H1 (cell line): ENCODE results near the gene CEP104. TPM values are rescaled to one million over a fixed set of nuclear protein-coding genes. Genes with fewer than 3 reads are reported as not detected.

Experiments
- CTCF ChIA-PET: fragments of 300-600 bp; sonication (Branson Sonifier 250); formaldehyde crosslinking; loops from one replicate; lab custom pipeline; 2021; ENCODE audit not compliant: partially characterized antibody; lab: Charles Lee
- POLR2A ChIA-PET: fragments of 300-600 bp; sonication (Branson Sonifier 250); formaldehyde crosslinking; loops from one replicate; lab custom pipeline; 2021; ENCODE audit warnings: inconsistent platforms; ENCODE audit not compliant: partially characterized antibody; lab: Charles Lee
- DNase-seq, 2 experiments: peaks; one replicate each; pipeline versions ENCODE4 v3.0.0 to v3.0.0-alpha.2; 2010 to 2022; ENCODE audit warnings: low spot score in 2 of 2, low read depth in 1 of 2, mixed read lengths in 1 of 2
- FAIRE-seq: peaks from 2 replicates; lab custom pipeline; 2011; peaks lifted over from hg19 to GRCh38; lab: Jason Lieb, UNC
- H2AFZ ChIP-seq: 2 replicates; pipeline ENCODE4 v1.8.1; 2012; ENCODE audit warnings: low read length, inconsistent platforms
- H2AK5ac ChIP-seq: 2 replicates; pipeline ENCODE4 v1.6.1; 2013; ENCODE audit warnings: low read depth, low read length
- H2BK120ac ChIP-seq: replicated peaks from 2 replicates; pipeline ENCODE3; 2013; ENCODE audit warnings: low read depth, low read length, inconsistent platforms
- H2BK12ac ChIP-seq: 2 replicates; pipeline ENCODE4 v1.6.1; 2013; ENCODE audit warnings: low read depth, low read length
- H2BK15ac ChIP-seq: 2 replicates; pipeline ENCODE4 v1.6.1; 2013; ENCODE audit warnings: low read length
- H2BK20ac ChIP-seq: 2 replicates; pipeline ENCODE4 v1.6.1; 2013; ENCODE audit warnings: low read length
- H2BK5ac ChIP-seq: 2 replicates; pipeline ENCODE4 v1.6.1; 2013; ENCODE audit warnings: low read depth, low read length
- H3K14ac ChIP-seq: 2 replicates; pipeline ENCODE4 v1.6.1; 2013; ENCODE audit warnings: inconsistent platforms; ENCODE audit not compliant: insufficient read length
- H3K18ac ChIP-seq: 2 replicates; pipeline ENCODE4 v1.6.1; 2013; ENCODE audit warnings: low read length; ENCODE audit errors: extremely low read depth
- H3K23ac ChIP-seq: 2 replicates; pipeline ENCODE4 v1.6.1; 2013; ENCODE audit warnings: inconsistent platforms; ENCODE audit not compliant: insufficient read length
- H3K23me2 ChIP-seq: 2 replicates; pipeline ENCODE4 v1.6.1; 2013; ENCODE audit warnings: low read depth, low read length
- H3K27ac ChIP-seq: 2 replicates; pipeline ENCODE4 v1.6.1; 2011; ENCODE audit warnings: low read depth, low read length, inconsistent platforms
- H3K27me3 ChIP-seq, 4 experiments: replicated peaks in 1 of 4; 1 replicate in 1 of 4; 2 replicates in 3 of 4; pipeline versions ENCODE4 v1.6.1 to v1.8.1; 2011 to 2013; ENCODE audit warnings: low read length in 3 of 4, mild to moderate bottlenecking in 3 of 4, inconsistent platforms in 2 of 4, mixed read lengths in 2 of 4, moderate library complexity in 1 of 4; ENCODE audit not compliant: control insufficient read depth in 3 of 4, insufficient read depth in 3 of 4; ENCODE audit errors: extremely low read depth in 1 of 4
- H3K36me3 ChIP-seq, 4 experiments: 2 replicates each; pipeline versions ENCODE4 v1.6.1 to v1.8.1; 2011 to 2013; ENCODE audit warnings: mild to moderate bottlenecking in 4 of 4, low read length in 3 of 4, moderate library complexity in 2 of 4, control low read depth in 1 of 4, inconsistent platforms in 1 of 4; ENCODE audit not compliant: insufficient read depth in 4 of 4, control insufficient read depth in 2 of 4
- H3K4ac ChIP-seq: replicated peaks from 2 replicates; pipeline ENCODE3; 2013; ENCODE audit warnings: low read length, low read depth, mixed read lengths, inconsistent platforms; ENCODE audit not compliant: insufficient read length
- H3K4me1 ChIP-seq, 4 experiments: replicated peaks in 1 of 4; 1 replicate in 1 of 4; 2 replicates in 3 of 4; pipeline versions ENCODE4 v1.6.1 to v1.8.1; 2011 to 2013; ENCODE audit warnings: low read length in 3 of 4, inconsistent platforms in 2 of 4, mixed read lengths in 1 of 4; ENCODE audit not compliant: insufficient read depth in 4 of 4, control insufficient read depth in 3 of 4
- H3K4me2 ChIP-seq, 2 experiments: 2 replicates each; pipeline versions ENCODE4 v1.6.1 to v1.8.1; 2011 to 2013; ENCODE audit warnings: low read depth in 2 of 2, low read length in 2 of 2, control low read depth in 1 of 2, inconsistent platforms in 1 of 2, mild to moderate bottlenecking in 1 of 2; ENCODE audit not compliant: insufficient read depth in 1 of 2
- H3K4me3 ChIP-seq, 4 experiments: fragments of 200-600, 300-600 bp in 1 of 4; sonication (generic), shearing (Covaris generic), sonication (Bioruptor Twin) in 1 of 4; 2 replicates each; pipeline versions ENCODE4 v1.5.1 to v1.8.1; 2011 to 2016; ENCODE audit warnings: low read length in 4 of 4, low read depth in 3 of 4, control low read depth in 2 of 4, inconsistent platforms in 2 of 4, mild to moderate bottlenecking in 2 of 4, mixed read lengths in 1 of 4, moderate library complexity in 1 of 4; ENCODE audit not compliant: insufficient read depth in 2 of 4; ENCODE audit errors: extremely low read depth in 1 of 4
- H3K56ac ChIP-seq: replicated peaks from 2 replicates; pipeline ENCODE3; 2013; ENCODE audit warnings: low read depth, mild to moderate bottlenecking, mixed read lengths, low read length, inconsistent platforms; ENCODE audit not compliant: insufficient read length
- H3K79me1 ChIP-seq: 2 replicates; pipeline ENCODE4 v1.6.1; 2013; ENCODE audit warnings: low read depth, low read length, control low read depth
- H3K79me2 ChIP-seq, 2 experiments: 2 replicates each; pipeline versions ENCODE4 v1.6.1 to v1.8.1; 2012 to 2013; ENCODE audit warnings: low read length in 2 of 2, mild to moderate bottlenecking in 2 of 2, inconsistent platforms in 1 of 2; ENCODE audit not compliant: insufficient read depth in 2 of 2, control insufficient read depth in 1 of 2
- H3K9ac ChIP-seq, 4 experiments: replicated peaks in 1 of 4; 1 replicate in 1 of 4; 2 replicates in 3 of 4; pipeline versions ENCODE4 v1.6.1 to v1.8.1; 2011 to 2013; ENCODE audit warnings: low read depth in 3 of 4, low read length in 3 of 4, control low read depth in 2 of 4, mild to moderate bottlenecking in 2 of 4, moderate library complexity in 2 of 4, inconsistent platforms in 1 of 4; ENCODE audit errors: extremely low read depth in 1 of 4
- H3K9me3 ChIP-seq, 2 experiments: 2 replicates each; pipeline versions ENCODE4 v1.6.1 to v1.8.1; 2012 to 2013; ENCODE audit warnings: mild to moderate bottlenecking in 2 of 2, moderate library complexity in 2 of 2, control low read depth in 1 of 2, inconsistent platforms in 1 of 2, low read depth in 1 of 2, low read length in 1 of 2, mixed read lengths in 1 of 2; ENCODE audit not compliant: insufficient read depth in 2 of 2
- H4K20me1 ChIP-seq, 2 experiments: replicated peaks in 1 of 2; 2 replicates each; pipeline versions ENCODE3 to v1.8.1; 2011 to 2013; ENCODE audit warnings: inconsistent platforms in 2 of 2, low read length in 2 of 2, mild to moderate bottlenecking in 1 of 2; ENCODE audit not compliant: insufficient read depth in 2 of 2, control insufficient read depth in 1 of 2
- H4K5ac ChIP-seq: 2 replicates; pipeline ENCODE4 v1.6.1; 2013; ENCODE audit warnings: low read length, low read depth, mixed read lengths, inconsistent platforms; ENCODE audit not compliant: insufficient read length
- H4K8ac ChIP-seq: 2 replicates; pipeline ENCODE4 v1.8.0; 2013; ENCODE audit warnings: mild to moderate bottlenecking, moderate library complexity, low read length, inconsistent platforms; ENCODE audit not compliant: insufficient read depth; ENCODE audit errors: extremely low read depth
- H4K91ac ChIP-seq: replicated peaks from 2 replicates; pipeline ENCODE3; 2013; ENCODE audit warnings: low read length, mixed read lengths, inconsistent platforms; ENCODE audit not compliant: insufficient read length
- FOSL1 ChIP-seq: IDR thresholded peaks from 2 replicates; pipeline ENCODE4 v1.6.1; 2011; ENCODE audit warnings: mild to moderate bottlenecking, low read depth, low read length, moderate library complexity; ENCODE audit not compliant: insufficient read depth
- WGBS, 2 experiments: shearing (Covaris generic) in 1 of 2; methylation state at CpG; one replicate each; pipeline versions ENCODE4 v1.1.6 to v1.1.7; 2013 to 2015; ENCODE audit warnings: low lambda C conversion rate in 2 of 2, mixed read lengths in 2 of 2, inconsistent platforms in 1 of 2, low coverage in 1 of 2, missing lambda C conversion rate in 1 of 2; ENCODE audit not compliant: insufficient replicate concordance in 2 of 2, insufficient coverage in 1 of 2, insufficient read length in 1 of 2; ENCODE audit errors: extremely low coverage in 1 of 2, missing lambda C conversion rate in 1 of 2; 5-methylcytosine and 5-hydroxymethylcytosine counted together
- polyA plus RNA-seq, 7 experiments: library from polyadenylated mRNA; depleted of rRNA in 3 of 7; stranded (reverse) in 5 of 7; unstranded in 2 of 7; fragments of >200 nt in 5 of 7; fragments of 200-250 nt in 2 of 7; gene quantifications; 1 replicate in 5 of 7; 2 replicates in 1 of 7; 4 replicates in 1 of 7; pipeline versions ENCODE4 v1.2.1 to v1.2.3, GENCODE V29; 2011 to 2013; ENCODE audit warnings: missing spikeins in 2 of 7, mixed read lengths in 2 of 7
- total RNA-seq: library from RNA; stranded (reverse); fragmentation: NEBNext Ultra II Directional; extraction: Animal tissue kit (Norgen Biotek cat#: 25700); gene quantifications from 2 replicates; pipeline ENCODE4 v1.2.1, GENCODE V29; 2021

Gene CEP104
- total and polyA plus RNA-seq, 2 of the 8 experiments (the other 6 are each of a cell fraction or from before 2014, with no cell fraction given): 8.0 to 43.9 TPM

GRCh38 chr1:3816331-3817137, 40.5 kb downstream of the CEP104 start:
- no peak overlapping the region for H2BK5ac ChIP-seq
- H3K23me2 ChIP-seq: no peaks in the 10 kb centered on the region
- no peak overlapping the region for H2BK15ac ChIP-seq
- peaks cover 0 to 3% (median 0%) of the 10 kb centered on the region in 4 experiments; a peak in 1 of 8 replicates for H3K36me3 ChIP-seq
- H2BK120ac ChIP-seq: no peak overlapping the region
- FAIRE-seq: no peak
- H2AK5ac ChIP-seq: no peak overlapping the region
- no peak overlapping the region for H3K4me2 ChIP-seq
- no peak overlapping the region for H3K56ac ChIP-seq
- DNase-seq: no peak
- no peaks in the 10 kb centered on the region for H3K27me3 ChIP-seq
- 91% methylated on average over 38 of the region's 38 CpGs; no CpG with 5 or more reads in 1 of the 2 experiments for WGBS, 2 experiments
- H3K4ac ChIP-seq: no peak overlapping the region
- no peak overlapping the region for H3K18ac ChIP-seq
- H3K4me3 ChIP-seq: no peak overlapping the region
- no peaks in the 10 kb centered on the region; a peak in 1 of 7 replicates for H3K4me1 ChIP-seq
- no peak overlapping the region for H2BK12ac ChIP-seq
- no peak overlapping the region for H4K91ac ChIP-seq
- no peak overlapping the region for H3K14ac ChIP-seq
- H3K79me2 ChIP-seq: no peaks in the 10 kb centered on the region
- ChIA-PET POLR2A (interaction anchor here (0.9 to 1.6 kb wide), 2 partner anchors 22 to 23 kb away, joined by 3 to 4 read pairs; no protein-coding TSS in a partner anchor), CTCF (interaction anchor here (0.6 to 2.7 kb wide), 2 partner anchors 12 to 39 kb away, joined by 3 to 8 read pairs; no protein-coding TSS in a partner anchor)
- no peak overlapping the region for H3K27ac ChIP-seq
- no peaks in the 10 kb centered on the region for H3K79me1 ChIP-seq
- H4K5ac ChIP-seq: no peak overlapping the region
- H4K20me1 ChIP-seq: peaks cover 0 to 1% of the 10 kb centered on the region in 2 experiments
- no peak overlapping the region for H2AFZ ChIP-seq
- no peak overlapping the region for H3K23ac ChIP-seq
- H3K9ac ChIP-seq: no peak overlapping the region
- no peak overlapping the region for H2BK20ac ChIP-seq
- TF ChIP-seq FOSL1: no peak
- H4K8ac ChIP-seq: no peak overlapping the region
- no peaks in the 10 kb centered on the region for H3K9me3 ChIP-seq
